ENCODE data around the gene WDFY2.

WDFY2 gene

DNA sequence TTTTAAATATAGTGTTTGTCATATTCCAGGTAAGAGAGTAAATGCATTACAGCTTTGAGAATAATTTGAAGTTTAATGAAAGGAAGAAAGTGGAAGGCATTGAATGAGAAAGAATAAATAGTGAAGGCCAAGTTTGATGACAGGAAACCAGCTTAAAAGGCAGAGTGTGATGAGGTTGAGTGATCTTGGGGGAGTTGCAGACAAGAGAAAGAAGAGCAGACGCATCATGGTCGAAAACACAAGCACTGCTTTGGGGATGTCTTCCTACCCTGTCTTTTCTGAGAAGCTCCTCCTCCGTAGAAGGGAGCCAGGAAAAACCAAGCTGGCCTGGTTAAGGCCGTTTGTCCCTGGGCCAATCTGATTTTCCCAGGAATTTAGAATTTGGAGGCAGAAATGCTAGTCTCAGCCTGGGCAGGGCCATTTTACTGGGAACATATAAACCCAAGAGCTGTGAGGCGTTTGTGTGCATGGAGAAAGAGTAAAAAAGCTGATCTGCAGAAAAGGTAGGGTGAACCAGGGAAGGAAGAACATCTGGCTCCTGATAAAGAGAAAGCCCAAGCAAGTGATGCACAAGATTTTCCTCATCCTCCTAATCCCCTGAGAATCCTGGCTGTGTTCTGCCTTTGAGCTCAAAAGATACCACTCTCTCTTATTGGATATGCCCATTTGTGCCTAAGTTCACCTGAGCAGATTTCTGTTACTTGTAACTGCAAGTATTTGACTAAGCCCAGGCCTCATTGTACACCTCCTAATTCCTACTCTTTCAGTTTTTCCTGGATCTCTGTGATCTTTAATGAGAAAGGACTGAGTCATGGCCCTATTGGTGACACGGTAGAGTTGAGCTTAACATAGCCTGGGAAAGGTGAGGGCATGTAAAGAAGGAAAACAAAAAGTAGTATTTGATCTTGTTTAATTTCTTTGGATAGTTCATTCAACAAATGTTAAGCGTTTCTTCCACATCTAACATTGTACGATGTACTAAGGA, 80.0 kb downstream of the WDFY2 start:
- no peak for TF ChIP-seq CTCF (IDR thresholded peaks at IDR 0.05; ENCODE audit: low read depth, low read length)
- DNase-seq (ENCODE audit: low read depth in 2 of 2), result peak in 1 of 2 donors; percentile 56
- no peak overlapping the region for H3K4me3 ChIP-seq (replicated peaks in 1 of 2; ENCODE audit: low read depth in 2 of 2, low read length in 2 of 2)

- no peak for DNase-seq (ENCODE audit: low read depth in 2 of 2)
- no peak for TF ChIP-seq CTCF (IDR thresholded peaks at IDR 0.05; ENCODE audit: low read depth, low read length)
- H3K4me3 ChIP-seq (replicated peaks in 1 of 2; ENCODE audit: low read depth in 2 of 2, low read length in 2 of 2), result no peak overlapping the region
Observed at GRCh38 chr13:51665456-51665855, 81.2 kb downstream of the WDFY2 start.

DNA sequence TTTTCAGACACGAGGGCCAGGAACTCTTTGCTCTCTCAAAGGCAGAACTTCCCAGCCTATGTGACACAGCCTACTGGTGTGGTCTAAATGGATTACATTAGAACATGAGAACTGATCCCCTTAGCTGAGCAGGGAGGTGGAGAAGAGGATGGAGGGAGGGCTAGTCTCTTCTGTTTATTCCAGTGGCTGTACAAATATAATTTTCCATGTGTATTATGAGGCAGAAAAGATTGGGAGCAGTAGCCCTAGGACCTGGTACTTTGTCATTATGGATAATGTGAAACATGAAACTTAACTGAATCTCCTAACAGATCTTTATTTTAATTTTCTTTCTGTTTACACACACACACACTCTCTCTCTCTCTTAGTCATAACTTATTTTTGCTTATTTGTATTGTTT, 82.1 kb downstream of the WDFY2 start:
- H3K4me3 ChIP-seq (replicated peaks in 1 of 2; ENCODE audit: low read depth in 2 of 2, low read length in 2 of 2), result no peak overlapping the region
- DNase-seq (ENCODE audit: low read depth in 2 of 2), result no peak
- TF ChIP-seq CTCF (IDR thresholded peaks at IDR 0.05; ENCODE audit: low read depth, low read length), result no peak

DNA sequence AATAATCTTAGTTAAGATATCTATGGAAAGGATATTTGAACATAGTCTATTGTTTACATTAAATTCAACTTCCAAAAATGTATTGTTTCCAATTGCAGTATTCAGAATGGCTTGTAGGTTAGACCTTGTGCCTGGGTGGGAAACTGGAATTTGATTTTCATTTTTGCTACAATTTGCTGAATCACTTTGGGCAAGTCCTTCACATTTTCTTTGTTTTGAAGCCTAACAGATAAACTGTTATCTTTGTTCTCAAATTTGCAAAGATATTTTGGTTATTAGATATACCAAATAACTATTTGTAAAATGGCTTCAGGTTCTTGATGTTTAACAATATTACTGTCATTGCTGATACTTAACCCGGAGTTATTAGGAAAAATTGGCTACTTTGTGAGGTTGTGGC, 82.6 kb downstream of the WDFY2 start:
- TF ChIP-seq CTCF (IDR thresholded peaks at IDR 0.05; ENCODE audit: low read depth, low read length), result no peak
- DNase-seq (ENCODE audit: low read depth in 2 of 2), result no peak
- H3K4me3 ChIP-seq (replicated peaks in 1 of 2; ENCODE audit: low read depth in 2 of 2, low read length in 2 of 2), result no peak overlapping the region

GRCh38 chr13:51668580-51669195, 84.4 kb downstream of the WDFY2 start:
- no peak for TF ChIP-seq CTCF (IDR thresholded peaks at IDR 0.05; ENCODE audit: low read depth, low read length)
- no peak for DNase-seq (ENCODE audit: low read depth in 2 of 2)
- no peak overlapping the region for H3K4me3 ChIP-seq (replicated peaks in 1 of 2; ENCODE audit: low read depth in 2 of 2, low read length in 2 of 2)

DNA sequence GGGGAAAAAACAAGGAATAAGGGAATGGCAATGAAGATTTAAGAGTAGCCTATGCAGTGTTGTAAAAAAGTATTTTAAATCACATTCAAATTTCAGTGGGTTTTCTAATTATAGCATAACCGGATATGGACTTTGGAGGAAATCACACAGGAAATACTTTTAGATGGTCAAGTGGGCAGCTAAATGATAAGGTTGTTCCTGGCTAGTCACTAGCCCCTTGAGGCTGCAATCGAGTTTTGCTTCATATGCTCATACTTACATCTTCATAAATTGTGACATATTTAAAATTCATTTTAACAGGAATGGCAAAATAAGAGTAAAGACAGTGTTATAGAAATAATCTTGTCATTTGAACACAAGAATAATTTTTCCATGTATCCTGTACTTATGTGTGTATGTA, 88.9 kb downstream of the WDFY2 start:
- H3K4me3 ChIP-seq (replicated peaks in 1 of 2; ENCODE audit: low read depth in 2 of 2, low read length in 2 of 2), result no peak overlapping the region
- no peak for TF ChIP-seq CTCF (IDR thresholded peaks at IDR 0.05; ENCODE audit: low read depth, low read length)
- DNase-seq (ENCODE audit: low read depth in 2 of 2), result peak in 1 of 2 donors; percentile 52
